Kidney epithelial cell (primary cell): ENCODE results near the gene SEC62. TPM values are rescaled to one million over a fixed set of nuclear protein-coding genes. Genes with fewer than 3 reads are reported as not detected.
A peak's percentile ranks its signal among the peaks of the same experiment; 100 is the strongest.

Experiments used
- DNase-seq: peaks from one replicate; pipeline ENCODE4 v3.0.0-alpha.2; 2010; ENCODE audit warnings: low read depth
- H3K27me3 ChIP-seq: 2 replicates; pipeline ENCODE4 v1.6.0; 2011; ENCODE audit warnings: low read length; ENCODE audit not compliant: control insufficient read depth, insufficient read depth
- H3K36me3 ChIP-seq: 2 replicates; pipeline ENCODE4 v1.5.1; 2011; ENCODE audit warnings: low read length; ENCODE audit not compliant: control insufficient read depth, insufficient read depth
- H3K4me3 ChIP-seq: 2 replicates; pipeline ENCODE4 v1.5.1; 2011; ENCODE audit warnings: low read depth, mild to moderate bottlenecking, control low read depth, low read length
- total RNA-seq: library from RNA; depleted of rRNA; stranded (reverse); fragments of >200 nt; gene quantifications from 2 replicates; pipeline ENCODE4 v1.2.3, GENCODE V29; 2015
- TF ChIP-seq, protein P1 (sequence below): IDR thresholded peaks from 2 replicates; pipeline ENCODE4 v1.5.1; 2011; ENCODE audit warnings: mild to moderate bottlenecking, moderate library complexity, low read length, control low read depth, inconsistent platforms; ENCODE audit not compliant: insufficient read depth, poor library complexity, severe bottlenecking

Gene SEC62, protein sequence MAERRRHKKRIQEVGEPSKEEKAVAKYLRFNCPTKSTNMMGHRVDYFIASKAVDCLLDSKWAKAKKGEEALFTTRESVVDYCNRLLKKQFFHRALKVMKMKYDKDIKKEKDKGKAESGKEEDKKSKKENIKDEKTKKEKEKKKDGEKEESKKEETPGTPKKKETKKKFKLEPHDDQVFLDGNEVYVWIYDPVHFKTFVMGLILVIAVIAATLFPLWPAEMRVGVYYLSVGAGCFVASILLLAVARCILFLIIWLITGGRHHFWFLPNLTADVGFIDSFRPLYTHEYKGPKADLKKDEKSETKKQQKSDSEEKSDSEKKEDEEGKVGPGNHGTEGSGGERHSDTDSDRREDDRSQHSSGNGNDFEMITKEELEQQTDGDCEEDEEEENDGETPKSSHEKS
- total RNA-seq = 28.1 and 31.1 TPM in 2 replicates

GRCh38 chr3:169966428-169966950 is at the start of gene SEC62:
TSS of gene SEC62 (plus strand) at chr3:169966807. CDS start at chr3:169966823, 16 bp downstream.
- Histone ChIP-seq H3K27me3 (no peaks in the 10 kb centered on the region), H3K4me3 (peak within 1 kb of the TSS; percentile 84), H3K36me3 (no peaks in the 10 kb centered on the region)
- peak; percentile 44 for DNase-seq
- TF ChIP-seq, protein P1, sequence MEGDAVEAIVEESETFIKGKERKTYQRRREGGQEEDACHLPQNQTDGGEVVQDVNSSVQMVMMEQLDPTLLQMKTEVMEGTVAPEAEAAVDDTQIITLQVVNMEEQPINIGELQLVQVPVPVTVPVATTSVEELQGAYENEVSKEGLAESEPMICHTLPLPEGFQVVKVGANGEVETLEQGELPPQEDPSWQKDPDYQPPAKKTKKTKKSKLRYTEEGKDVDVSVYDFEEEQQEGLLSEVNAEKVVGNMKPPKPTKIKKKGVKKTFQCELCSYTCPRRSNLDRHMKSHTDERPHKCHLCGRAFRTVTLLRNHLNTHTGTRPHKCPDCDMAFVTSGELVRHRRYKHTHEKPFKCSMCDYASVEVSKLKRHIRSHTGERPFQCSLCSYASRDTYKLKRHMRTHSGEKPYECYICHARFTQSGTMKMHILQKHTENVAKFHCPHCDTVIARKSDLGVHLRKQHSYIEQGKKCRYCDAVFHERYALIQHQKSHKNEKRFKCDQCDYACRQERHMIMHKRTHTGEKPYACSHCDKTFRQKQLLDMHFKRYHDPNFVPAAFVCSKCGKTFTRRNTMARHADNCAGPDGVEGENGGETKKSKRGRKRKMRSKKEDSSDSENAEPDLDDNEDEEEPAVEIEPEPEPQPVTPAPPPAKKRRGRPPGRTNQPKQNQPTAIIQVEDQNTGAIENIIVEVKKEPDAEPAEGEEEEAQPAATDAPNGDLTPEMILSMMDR = peak; percentile 59

- no peaks in the 10 kb centered on the region for H3K27me3 ChIP-seq
- no peak overlapping the region for H3K4me3 ChIP-seq
- TF ChIP-seq, protein P1 = no peak
- H3K36me3 ChIP-seq = no peaks in the 10 kb centered on the region
- DNase-seq = no peak
Measured at GRCh38 chr3:169923189-169923588, 43.4 kb upstream of the SEC62 start.

DNA sequence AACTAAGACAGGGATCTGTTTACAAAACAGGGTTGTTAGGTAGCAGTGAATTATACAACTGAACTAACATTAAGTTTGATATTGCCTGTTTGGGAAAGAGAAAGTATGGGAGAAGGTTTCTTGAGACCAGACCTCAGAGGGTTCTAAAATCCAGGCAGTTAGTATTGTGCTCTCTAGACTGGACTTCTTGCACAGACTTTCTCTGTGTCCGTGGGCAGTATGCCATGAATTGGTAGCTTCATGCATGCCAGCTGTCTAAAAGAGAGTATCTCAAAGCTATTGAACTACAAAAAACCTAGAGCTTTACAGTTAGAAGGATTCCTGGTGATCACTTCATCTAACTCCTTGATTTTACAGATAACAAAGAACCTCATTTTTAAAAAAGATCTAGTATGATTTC is 42.8 kb upstream of the SEC62 start:
- TF ChIP-seq, protein P1 = no peak
- Histone ChIP-seq H3K4me3 (no peak overlapping the region), H3K36me3 (no peaks in the 10 kb centered on the region), H3K27me3 (no peaks in the 10 kb centered on the region)
- no peak for DNase-seq

DNA sequence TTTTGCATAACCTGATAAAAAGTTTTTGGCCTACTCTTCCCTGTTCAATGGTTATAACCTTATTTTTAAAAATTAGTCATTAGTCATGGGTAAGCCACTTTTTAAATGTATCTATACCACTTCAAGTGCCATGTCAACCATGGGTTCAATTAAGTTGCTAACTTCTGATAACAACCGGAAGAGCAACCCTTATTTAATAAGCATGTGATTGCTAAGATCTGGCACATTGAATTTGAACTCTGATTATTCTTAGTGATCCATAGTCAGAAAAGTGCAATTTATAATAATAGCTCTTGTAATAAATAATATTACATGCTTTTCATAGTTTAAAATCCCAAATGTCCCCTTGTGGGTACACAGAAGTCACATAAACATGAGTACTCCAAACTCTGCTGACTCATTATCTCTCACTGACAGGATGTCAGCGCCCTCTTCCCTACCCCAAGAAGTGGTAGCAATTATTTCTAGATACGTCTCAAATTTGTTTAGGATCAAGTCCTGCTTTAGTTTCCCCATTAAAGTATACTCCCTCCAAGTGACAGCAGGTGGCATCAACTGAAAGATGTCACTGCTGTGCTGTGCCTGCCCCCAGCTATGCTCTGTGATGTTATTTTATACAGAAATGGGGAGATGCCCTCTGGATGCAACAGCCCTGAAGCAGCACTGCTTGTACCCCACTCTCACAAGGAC is 36.6 kb upstream of the SEC62 start:
- TF ChIP-seq, protein P1 = no peak
- DNase-seq = no peak
- no peaks in the 10 kb centered on the region for H3K36me3 ChIP-seq
- no peak overlapping the region for H3K4me3 ChIP-seq
- no peaks in the 10 kb centered on the region for H3K27me3 ChIP-seq

DNA sequence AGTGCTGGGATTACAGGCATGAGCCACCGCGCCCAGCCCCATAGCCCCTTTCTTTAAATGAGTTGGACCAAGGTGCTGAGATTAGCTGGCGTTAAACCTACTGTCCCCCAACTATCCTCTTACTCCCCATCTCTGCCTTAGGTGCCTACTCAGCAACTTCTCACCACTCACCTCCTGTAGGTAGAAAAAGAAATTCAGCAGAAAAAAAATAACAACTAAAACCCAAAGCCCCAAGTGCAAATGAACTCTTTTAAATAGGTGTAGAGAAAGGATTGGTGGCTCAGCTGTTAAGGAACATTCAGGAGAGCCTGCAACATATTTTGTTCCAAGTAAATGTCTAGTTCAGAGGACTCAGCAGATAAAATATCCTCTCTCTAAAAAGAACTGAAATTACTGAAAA is 35.8 kb upstream of the SEC62 start:
- no peaks in the 10 kb centered on the region for H3K36me3 ChIP-seq
- DNase-seq = no peak
- peaks cover 3% of the 10 kb centered on the region for H3K27me3 ChIP-seq
- no peak overlapping the region for H3K4me3 ChIP-seq
- TF ChIP-seq, protein P1 = no peak
